Hepatocyte (in vitro differentiated cells): Measurements from ENCODE around the gene VPS4A.

Source experiments
- EZH2 ChIP-seq: fragments of 200-600 bp; sonication (generic); IDR thresholded peaks from 2 replicates; pipeline ENCODE4 v1.6.1; 2016; ENCODE audit warnings: antibody characterized with exemption, mild to moderate bottlenecking, borderline replicate concordance
- EZH2phosphoT487 ChIP-seq: fragments of 200-600 bp; sonication (generic); IDR thresholded peaks from one replicate; pipeline ENCODE4 v1.6.1; 2018; ENCODE audit warnings: antibody characterized with exemption, mild to moderate bottlenecking, low read depth, moderate library complexity; ENCODE audit not compliant: unreplicated experiment, severe bottlenecking
- TF ChIP-seq, protein P1 (sequence below): fragments of 200-600 bp; sonication (generic); IDR thresholded peaks from 2 replicates; pipeline ENCODE4 v1.5.1; 2016; ENCODE audit warnings: antibody characterized with exemption, mild to moderate bottlenecking; ENCODE audit not compliant: poor library complexity

DNA sequence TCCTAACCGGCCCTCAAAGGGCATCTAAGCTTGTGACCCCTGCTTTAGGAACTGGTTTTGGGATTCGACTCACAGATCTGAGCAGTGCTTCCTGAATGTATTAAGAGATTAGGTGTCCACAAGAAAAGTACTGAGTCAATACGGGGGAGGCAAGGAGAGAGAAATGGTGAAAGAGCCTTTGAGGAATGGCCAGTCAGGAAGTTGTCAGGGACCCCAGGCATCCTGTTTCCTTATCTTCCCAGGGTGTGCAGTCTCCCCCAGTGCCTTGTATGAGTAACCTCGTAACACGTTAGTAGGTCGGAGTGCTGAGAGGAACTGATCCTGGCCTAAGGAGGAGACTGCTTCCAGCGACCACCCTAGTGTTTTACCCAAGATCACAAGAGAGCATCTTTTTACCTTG is 56.8 kb downstream of the VPS4A start:
- TF ChIP-seq, protein P1, sequence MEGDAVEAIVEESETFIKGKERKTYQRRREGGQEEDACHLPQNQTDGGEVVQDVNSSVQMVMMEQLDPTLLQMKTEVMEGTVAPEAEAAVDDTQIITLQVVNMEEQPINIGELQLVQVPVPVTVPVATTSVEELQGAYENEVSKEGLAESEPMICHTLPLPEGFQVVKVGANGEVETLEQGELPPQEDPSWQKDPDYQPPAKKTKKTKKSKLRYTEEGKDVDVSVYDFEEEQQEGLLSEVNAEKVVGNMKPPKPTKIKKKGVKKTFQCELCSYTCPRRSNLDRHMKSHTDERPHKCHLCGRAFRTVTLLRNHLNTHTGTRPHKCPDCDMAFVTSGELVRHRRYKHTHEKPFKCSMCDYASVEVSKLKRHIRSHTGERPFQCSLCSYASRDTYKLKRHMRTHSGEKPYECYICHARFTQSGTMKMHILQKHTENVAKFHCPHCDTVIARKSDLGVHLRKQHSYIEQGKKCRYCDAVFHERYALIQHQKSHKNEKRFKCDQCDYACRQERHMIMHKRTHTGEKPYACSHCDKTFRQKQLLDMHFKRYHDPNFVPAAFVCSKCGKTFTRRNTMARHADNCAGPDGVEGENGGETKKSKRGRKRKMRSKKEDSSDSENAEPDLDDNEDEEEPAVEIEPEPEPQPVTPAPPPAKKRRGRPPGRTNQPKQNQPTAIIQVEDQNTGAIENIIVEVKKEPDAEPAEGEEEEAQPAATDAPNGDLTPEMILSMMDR: no peak
- TF ChIP-seq EZH2: no peak
- TF ChIP-seq EZH2phosphoT487: no peak
